HG03442 (cell line): ENCODE measurements around the gene SLC26A8.
"Not testable (repeated sequence)": the region's sequence is repeated elsewhere in the genome, so short reads cannot be mapped to it uniquely, and the experiment has no call there.

Source experiments
- ATAC-seq: cut with Tn5 transposase; IDR thresholded peaks from one replicate; pipeline ENCODE4 v1.9.1; 2021; ENCODE audit warnings: mild to moderate bottlenecking, moderate library complexity; ENCODE audit not compliant: unreplicated experiment

SLC26A8 gene

DNA sequence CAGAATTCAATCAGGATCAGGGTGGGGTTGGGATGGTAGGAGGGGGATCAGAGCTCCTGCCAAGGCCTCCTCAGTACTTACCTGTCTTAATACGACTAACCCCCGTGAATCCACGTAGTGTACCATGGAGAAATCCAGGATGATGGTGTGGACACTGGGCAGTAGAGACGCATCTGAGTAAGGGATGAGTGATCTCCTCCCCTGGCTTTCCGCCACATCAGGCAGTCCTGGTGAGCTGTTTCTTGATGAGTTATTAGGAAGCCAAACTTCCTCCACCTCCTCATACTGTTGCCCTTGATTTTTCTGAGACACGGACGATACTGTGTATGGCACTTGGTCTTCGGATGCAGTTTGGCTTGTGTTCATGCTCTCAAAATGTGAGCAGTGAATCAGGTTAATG is 69.4 kb downstream of the SLC26A8 start:
- ATAC-seq: no peak

DNA sequence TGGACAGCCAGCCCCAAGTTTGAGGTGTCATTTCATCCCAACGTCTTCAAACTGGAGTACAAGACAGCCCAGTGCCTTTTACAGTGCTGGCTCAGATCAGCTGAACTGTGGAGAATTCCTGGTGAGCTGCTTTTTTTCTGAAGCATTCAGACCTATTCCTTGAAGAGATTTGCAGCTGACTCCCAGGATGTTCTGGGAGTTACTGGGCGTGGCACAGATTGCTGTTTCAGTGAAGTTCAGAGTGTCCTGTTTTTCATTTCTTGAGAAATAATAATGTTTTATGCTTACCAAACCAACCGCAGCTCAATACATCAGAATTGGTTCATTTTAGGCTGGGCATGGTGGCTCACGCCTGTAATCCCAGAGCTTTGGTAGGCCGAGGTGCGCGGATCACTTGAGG is 70.1 kb downstream of the SLC26A8 start:
- ATAC-seq: no peak

DNA sequence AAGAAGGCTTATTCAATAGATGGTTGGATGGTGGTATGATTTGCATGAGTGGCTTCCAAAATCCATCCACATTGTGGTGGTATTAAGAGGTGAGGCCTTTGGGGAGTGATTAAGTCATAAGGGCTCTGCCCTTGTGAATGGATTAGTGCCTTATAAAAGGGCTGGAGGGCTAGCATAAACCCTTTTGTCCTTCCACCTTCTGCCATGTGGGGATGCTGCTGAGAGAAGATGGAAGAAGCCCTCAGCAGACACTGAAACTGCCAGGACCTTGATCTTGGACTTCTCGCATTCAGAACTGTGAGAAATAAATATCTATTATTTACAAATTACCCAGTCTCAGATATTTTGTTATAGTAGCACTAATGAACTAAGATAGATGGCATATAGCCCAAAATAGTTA is 75.7 kb downstream of the SLC26A8 start:
- no peak for ATAC-seq

DNA sequence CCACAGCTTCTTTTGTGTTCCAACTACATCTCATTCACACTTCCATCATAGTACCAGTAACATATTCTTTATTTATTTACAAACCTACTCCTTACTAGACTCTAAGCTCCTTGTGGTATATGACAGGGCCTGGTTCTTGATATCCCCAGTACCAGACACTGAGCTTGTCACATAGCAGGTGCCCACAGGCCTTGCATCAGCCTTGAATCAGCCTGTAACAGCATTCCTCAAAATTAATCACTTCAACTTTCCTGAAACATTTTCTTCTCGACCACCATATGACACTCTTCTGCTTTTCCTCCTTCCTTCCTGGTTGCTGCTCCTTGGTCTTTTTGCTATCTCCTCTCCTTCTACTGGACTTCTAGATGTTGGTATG is 78.8 kb downstream of the SLC26A8 start:
- no peak for ATAC-seq

DNA sequence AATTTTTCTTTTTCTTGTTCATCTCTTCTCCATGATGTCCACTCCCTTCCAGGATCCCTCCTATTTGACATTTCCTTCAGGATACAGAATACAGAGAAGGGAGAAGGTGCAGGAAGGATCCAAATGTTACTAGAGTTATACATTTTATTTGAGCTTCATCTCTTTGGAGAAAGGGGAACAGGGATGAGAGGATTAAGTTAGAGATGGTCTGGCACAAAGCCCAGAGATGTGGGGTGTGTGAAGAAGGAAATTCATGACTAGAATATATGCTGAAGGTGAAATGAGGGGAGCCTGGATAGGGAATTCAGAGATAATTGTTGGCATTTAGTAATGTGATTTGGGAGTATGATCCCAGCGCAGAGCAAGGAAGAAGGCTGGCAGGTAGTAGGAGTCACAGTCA is 81.1 kb downstream of the SLC26A8 start:
- ATAC-seq: no peak

DNA sequence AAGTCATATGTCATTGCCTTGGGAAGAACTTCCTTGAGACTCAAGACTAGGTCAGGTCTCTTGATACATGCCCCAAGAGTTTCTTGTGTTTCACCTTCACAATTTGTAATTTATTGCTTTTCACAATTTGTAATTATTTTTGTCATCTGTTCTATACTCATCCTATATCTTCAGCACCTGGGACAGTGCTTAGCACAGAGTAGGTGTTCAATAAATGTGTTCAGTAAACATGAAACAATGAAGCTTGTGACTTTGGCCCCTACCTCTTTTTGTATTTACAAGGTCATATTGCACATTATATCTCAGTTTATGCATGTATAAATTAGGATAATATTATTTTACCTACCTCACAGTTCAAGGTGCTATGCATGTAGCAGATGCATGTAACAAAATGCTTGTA is 82.1 kb downstream of the SLC26A8 start:
- ATAC-seq: no peak

DNA sequence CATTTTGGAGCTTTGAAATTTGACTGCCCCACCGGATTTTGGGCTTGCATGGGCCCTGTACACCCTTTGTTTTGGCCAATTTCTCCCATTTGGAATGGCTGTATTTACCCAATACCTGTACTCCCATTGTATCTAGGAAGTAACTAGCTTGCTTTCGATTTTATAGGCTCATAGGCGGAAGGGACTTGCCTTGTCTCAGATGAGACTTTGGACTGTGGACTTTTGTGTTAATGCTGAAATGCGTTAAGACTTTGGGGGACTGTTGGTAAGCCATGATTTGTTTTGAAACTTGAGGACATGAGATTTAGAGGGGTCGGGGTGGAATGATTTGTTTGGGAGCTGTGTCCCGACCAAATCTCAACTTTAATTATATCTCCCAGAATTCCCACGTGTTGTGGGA is 83.3 kb downstream of the SLC26A8 start:
- ATAC-seq: not testable (repeated sequence)

DNA sequence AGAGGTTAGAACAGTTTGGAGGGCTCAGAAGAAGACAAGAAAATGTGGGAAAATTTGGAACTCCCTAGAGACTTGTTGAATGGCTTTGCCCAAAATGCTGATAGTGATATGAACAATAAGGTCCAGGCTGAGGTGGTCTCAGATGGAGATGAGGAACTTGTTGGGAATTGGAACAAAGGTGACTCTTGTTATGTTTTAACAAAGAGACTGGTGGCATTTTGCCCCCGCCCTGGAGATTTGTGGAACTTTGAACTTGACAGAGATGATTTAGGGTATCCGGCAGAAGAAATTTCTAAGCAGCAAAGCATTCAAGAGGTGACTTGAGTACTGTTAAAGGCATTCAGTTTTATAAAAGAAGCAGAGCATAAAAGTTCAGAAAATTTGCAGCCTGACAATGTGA is 84.4 kb downstream of the SLC26A8 start:
- ATAC-seq: not testable (repeated sequence)

DNA sequence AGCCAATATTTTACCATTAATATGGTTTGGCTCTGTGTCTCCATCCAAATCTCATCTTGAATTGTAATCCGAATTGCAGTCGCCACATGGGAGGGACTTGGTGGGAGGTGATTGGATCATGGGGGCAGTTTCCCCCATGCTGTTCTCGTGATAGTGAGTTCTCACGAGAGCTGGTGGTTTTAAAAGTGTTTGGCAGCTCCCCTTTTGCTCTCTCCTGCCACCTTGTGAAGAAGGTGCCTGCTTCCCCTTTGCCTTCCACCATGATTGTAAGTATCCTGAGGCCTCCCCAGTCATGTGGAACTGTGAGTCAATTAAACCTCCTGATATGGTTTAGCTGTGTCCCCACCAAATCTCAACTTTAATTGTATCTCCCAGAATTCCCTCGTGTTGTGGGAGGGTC is 85.2 kb downstream of the SLC26A8 start:
- ATAC-seq: not testable (repeated sequence)

DNA sequence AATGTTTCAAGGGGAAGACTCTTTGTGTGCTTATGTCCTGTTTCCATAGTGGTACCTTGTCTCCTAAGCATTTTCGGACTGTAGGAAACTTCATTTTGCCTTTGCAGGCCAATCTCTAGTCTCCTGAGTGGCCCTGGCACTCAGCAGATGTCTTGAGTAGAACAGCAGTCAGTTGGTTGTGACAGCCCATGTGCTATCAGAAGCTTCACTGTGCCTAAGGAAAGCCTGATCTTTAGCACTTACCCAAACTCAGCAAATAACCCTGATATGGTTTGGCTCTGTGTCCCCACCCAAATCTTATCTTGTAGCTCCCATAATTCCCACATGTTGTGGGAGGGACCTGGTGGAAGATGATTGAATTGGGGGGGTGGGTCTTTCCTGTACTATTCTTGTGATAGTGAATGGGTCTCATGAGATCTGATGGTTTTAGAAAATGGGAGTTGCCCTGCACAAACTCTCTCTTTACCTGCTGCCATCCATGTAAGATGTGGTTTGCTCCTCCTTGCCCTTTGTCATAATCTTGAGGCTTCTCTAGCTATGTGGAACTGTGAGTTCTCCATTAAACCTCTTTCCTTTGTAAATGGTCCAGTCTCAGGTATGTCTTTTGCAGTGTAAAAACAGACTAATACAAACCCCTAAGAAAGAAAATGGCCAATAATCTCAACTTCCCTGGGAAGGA is 87.6 kb downstream of the SLC26A8 start:
- no peak for ATAC-seq

DNA sequence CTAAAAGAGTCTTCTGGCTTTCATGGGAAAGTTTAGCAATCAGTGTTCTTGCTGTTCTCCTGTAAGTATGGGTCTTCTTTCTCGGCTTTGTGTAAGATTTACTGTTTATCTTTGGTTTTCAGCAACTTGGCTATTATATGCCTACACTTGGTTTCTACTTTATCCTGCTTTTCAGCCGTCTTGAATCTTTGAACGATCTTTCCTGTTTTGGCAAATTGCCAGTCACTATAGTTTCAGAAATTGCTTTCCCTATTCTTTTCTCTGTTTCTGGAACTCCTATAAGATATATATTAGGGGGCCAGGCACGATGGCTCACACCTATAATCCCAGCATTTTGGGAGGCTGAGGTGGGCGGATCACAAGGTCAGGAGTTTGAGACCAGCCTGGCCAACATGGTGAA is 89.0 kb downstream of the SLC26A8 start:
- no peak for ATAC-seq

DNA sequence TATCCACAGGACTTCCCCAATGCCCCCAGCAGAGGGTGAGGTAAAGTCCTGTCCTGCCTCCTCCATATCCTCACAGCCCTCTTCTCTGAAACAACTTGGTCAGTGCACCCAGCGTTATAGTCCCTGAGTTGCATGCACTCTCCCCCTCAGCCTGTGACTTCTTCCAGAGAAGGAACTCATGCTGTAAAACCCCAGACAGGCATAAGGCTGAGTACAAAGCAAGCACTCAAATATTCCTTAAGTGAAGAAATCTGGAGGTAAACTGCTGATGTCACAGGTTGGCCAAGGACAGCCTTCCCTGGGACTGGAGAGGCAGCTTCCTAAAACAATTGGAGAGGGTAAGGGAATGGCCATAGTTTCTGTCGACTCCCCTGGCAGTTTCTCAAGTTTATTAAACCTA is 90.6 kb downstream of the SLC26A8 start:
- no peak for ATAC-seq

DNA sequence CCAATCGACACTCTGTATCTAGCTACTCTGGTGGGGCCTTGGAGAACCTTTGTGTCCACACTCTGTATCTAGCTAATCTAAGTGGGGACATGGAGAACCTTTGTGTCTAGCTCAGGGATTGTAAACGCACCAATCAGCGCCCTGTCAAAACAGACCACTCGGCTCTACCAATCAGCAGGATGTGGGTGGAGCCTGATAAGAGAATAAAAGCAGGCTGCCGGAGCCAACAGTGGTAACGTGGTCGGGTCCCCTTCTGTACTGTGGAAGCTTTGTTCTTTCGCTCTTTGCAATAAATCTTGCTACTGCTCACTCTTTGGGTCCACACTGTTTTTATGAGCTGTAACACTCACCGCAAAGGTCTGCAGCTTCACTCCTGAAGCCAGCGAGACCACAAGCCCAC is 92.6 kb downstream of the SLC26A8 start:
- ATAC-seq: not testable (repeated sequence)

DNA sequence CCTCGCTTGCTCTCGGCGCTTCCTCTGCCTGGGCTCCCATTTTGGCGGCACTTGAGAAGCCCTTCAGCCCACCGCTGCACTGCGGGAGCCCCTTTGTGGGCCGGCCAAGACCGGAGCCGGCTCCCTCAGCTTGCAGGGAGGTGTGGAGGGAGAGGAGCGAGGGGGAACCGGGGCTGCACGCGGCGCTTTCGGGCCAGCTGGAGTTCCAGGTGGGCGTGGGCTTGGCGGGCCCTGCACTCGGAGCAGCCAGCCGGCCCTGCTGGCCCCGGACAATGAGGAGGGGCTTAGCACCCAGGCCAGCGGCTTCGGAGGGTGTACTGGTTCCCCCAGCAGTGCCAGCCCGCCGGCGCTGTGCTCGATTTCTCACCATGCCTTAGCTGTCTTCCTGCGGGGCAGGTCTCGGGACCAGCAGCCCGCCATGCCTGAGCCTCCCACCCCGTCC is 93.3 kb downstream of the SLC26A8 start:
- ATAC-seq: no peak

DNA sequence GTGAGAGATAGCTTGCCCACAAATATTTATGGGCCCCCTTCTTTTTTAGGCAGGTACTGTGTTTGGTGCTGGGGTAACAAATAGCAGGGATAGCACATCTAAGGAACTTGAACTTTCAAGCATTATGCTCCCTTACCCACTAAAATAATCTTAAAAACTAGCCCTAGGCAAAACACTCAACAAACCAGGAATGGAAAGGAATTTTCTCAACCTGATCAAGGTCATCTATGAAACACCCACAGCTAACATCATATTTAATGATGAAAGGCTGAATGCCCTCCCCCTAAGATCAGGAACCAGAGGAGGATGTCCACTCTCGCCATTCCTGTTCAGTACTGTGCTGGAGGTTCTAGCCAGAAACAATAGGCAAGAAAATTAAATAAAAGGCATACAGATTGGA is 94.8 kb downstream of the SLC26A8 start:
- ATAC-seq: no peak

DNA sequence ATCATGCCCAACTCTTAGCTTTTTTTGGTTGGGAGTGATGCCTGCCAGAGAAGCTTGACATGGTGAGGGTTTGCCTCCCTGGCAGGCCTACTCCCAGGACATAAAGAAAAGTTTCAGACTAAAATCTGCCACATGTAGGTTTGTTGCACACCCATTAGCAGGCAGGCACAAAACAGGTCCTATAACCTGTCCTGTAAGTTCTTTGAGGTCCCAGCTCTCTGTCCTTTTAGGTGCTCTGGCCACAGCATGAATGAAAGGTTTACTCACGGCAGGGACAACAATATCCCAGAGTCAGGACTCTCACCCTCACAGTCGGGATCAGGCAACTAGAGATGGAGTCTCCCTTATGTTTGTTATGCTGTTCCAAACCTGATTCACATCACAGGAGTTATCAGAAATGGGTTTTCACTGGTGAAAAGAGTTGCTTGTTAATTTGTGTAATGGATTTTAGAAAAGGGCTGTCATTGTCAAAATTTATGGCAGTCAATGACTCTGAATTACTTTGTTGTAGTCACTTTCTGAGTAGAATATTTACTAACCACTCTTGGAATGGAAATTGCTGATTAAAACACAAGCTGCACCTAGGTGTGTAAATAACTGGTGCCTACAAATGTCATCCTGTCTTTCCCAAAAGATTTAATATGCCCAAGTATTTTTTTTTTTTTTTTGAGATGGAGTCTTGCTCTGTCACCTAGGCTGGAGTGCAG is 97.8 kb downstream of the SLC26A8 start:
- no peak for ATAC-seq

DNA sequence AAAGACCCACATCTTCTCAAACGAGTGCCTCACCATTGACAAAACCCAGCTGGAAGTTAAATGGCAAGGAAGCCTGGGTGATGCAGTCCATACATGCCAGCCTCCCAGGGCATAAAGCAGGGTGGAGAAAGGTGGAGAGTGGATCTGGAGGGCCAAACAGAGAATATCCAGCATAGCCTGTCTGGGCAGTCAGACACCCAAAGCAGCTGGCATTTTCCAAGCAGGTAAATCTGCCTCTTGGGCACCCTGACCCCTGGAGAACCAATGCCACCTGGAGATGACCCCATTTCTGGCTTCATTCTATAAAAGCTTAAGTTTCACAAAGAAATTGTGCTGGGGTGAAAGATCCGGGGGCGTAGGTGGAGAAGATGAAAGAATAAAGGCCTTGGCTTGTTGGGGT is 98.5 kb downstream of the SLC26A8 start:
- ATAC-seq: no peak

DNA sequence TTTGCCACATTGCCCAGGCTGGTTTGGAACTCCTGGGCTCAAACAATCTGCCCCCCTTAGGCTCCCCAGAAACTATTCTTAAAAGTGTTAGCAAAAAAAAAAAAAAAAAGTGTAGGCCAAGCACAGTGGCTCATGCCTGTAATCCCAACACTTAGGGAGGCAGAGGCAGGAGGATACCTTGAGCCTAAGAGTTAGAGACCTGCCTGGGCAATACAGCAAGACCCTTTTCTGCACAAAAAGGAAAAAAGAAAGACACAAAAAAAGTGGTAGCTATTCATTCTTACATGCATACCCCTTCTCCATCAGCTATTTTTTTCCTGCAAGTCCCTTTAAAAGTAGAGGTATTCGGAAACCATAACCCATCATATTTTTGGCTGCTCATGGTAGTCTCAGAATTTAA is 100.3 kb downstream of the SLC26A8 start:
- no peak for ATAC-seq

DNA sequence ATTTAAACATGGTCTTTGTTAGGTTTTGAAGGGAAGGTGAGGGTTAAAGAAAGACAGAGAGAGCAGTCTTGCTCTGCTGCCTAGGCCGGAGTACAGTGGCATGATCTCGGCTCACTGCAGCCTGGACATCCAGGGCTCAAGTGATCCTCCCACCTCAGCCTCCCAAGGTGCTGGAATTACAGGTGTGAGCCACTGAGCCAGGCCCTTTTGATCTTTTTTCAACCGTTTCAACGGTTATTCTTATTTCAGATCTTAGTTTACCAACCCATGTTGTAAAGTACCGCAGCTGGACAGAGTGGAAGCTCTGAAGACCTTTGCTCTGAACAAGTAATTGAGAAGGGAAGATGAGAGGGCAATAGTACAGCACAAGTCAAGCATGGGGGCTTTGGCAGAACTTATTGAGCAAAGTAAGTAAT is 102.3 kb downstream of the SLC26A8 start:
- no peak for ATAC-seq

DNA sequence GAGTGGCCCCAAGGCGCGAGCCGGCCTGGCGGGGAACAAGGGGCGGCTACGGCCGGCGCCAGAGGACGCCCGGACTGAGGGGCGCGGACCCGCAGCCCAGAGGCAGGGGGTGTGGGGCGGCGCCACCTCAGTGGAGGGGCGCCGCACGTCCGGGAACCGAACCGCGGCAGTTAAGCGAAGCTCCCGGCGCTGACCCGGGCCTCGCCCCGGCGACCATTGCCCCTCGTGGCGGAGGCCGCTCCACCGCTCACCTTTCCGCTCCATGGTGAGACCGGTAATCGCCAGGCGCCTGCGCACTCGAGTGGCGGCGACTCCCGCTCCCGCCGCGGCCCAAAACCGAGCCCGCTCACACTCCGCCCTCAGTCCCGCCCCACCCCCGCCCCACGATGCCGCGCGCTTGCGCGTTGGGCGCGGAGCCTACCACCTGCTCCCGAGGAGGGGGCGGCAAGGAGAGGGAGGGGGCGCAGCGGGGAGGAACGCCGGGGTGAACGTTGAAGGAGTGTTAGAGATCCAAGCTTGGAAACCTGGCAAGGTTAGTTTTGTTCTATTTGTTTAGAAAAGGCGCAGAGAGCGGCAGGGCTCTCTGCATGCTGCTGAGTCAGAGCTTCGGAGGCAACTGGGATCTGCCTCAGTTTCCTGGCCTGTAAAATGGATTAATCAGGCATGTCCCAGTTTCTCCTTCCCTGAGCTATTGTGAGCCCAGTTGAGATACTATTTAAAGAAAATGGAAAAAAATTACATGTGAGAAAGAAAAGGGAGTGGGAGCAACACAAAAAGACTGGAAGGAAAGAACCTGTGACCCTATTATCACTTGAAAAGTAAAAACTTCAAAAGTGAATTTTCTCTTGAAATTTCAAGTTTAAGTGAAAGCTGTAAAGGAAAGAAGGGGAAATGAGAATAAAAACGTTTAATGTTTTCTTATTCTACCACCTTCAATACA is 103.4 kb downstream of the SLC26A8 start, which contains the start of gene SRPK1:
Gene SRPK1, minus strand, starts transcription at position 306 of the 940 bp plus-strand sequence. Its CDS starts 42 bp downstream, at position 264.
- peak; percentile 80 for ATAC-seq
